Activated CD4-positive, alpha-beta T cell treated with anti-CD3 and anti-CD28 coated beads for 4 hours (primary cell): ENCODE data around the gene VEZF1.

Source experiments
- DNase-seq, 2 donors: peaks; one replicate each; pipeline ENCODE4 v3.0.0-alpha.2; 2020

The VEZF1 gene, protein sequence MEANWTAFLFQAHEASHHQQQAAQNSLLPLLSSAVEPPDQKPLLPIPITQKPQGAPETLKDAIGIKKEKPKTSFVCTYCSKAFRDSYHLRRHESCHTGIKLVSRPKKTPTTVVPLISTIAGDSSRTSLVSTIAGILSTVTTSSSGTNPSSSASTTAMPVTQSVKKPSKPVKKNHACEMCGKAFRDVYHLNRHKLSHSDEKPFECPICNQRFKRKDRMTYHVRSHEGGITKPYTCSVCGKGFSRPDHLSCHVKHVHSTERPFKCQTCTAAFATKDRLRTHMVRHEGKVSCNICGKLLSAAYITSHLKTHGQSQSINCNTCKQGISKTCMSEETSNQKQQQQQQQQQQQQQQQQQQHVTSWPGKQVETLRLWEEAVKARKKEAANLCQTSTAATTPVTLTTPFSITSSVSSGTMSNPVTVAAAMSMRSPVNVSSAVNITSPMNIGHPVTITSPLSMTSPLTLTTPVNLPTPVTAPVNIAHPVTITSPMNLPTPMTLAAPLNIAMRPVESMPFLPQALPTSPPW

DNA sequence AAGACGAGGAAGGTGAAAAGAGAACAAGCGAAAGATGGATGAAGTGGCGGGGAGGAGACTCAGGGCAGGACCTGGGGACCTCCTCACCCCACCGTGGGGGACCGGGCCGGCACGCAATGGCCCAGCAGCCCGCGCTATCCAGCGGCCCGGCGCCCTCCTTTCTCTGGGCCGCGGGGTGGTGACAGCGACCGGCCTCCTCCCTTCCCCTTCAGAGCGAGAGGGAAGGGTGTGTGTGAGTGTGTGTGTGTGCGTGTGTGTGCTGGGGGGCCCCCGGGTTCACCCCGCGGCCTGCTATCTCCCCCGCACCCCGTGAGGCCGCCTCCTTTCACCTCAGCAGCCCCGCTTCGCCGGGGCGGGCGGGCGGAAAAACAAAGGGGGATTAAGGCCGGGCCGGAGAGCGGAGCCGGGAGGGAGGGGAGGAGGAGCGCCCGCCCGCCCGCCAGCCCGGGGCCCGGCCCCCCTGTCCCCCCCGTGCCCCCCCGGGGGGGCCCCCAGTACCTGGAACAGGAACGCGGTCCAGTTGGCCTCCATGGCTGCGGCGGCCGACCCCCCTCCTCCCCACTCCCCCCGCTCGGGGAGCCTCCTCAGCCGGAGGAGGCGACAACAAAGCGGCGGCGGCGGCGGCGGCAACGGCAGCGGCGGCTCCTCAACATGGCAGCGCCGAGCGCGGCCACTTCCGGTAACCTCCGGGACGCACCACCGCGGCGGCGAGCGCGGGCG, at the start of gene VEZF1:
Gene VEZF1, minus strand, starts transcription at position 674 of the 720 bp plus-strand sequence. Its CDS starts 143 bp downstream, at position 531.
- peak; percentile 71 to 78 for DNase-seq

DNA sequence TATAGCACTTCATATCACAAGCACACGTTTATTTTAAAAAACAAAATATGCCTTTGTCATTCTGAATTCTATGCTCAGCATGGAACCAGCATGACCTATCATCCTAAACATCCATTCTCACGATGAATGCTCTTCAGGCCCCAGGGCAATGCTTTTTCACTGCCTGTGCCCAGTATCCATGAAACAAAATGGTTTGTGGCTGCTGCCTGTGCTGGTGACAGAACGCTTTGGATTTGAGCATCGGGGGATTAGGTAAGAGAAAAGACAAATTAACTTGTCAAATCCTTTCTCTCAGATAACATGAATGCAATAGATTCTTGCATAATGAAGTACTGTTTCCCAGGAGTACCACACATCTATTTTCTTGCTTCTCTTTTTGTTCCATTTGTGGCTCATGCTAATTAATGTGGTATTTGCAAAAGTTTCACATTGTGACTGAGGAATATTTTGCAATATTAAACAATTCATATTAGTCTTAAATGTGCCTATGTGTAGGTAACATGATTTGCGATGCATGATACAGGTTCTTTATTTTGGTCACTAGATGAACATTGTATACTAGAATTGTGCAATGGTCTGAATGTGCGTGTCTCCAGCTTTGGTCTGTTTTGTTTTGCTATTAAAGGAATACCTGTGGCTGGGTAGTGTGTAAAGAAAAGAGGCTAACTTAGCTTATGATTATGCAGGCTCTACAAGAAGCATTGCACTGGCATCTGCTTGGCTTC, 44.8 kb upstream of the VEZF1 start:
- DNase-seq = no peak

DNA sequence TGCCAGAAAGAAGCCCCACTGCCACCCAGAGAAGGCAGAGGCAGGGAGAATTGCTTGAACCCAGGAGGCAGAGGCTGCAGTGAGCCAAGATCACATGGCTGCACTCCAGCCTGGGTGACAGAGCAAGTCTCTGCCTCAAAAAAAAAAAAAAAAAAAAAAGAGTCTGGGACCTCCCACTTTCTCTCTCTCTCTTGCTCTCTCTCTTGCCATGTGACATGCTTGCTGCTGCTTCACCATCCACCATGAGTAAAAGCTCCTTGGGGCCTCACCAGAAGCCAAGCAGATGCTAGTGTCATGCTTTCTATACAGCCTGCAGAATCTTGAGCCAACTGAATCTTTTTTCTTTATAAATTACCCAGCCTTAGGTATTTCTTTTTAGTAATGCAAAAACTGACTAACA, 40.5 kb upstream of the VEZF1 start:
- DNase-seq = no peak

DNA sequence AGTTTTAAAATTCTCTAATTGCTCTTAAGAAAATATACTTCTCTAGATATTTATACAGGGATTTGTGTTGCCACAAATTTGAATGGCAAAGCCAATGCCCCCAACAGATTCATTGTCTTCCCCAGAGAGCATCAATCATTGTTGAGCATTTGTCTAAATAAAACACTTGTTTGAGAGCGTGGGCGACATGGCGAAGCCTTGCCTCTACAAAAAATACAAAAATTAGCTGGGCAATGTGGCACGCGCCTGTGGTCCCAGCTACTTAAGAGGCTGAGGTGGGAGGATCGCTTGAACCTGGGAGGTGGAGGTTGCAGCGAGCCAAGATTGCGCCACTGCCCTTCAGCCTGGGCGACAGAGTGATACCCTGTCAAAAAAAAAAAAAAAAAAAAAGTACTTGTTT, 32.3 kb upstream of the VEZF1 start:
- no peak for DNase-seq

DNA sequence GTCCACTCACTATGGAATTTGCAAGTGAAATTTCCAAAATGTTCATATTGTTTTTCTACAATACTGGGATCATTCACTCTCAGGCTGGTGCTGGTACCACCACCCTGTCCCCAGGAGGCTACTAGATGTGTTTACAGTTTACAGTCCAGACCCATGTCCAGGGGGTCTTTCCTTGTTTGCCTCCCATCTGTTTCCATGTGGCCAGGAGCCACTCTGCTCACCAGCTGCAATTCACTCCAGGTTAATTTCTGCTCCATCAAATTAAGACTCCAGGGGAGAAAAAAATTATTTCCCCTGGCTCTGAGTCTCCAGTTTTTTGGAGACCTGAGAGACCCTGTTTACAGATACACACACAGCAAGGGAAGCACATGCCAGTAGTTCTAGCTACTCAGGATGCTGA, 31.5 kb upstream of the VEZF1 start:
- no peak for DNase-seq

DNA sequence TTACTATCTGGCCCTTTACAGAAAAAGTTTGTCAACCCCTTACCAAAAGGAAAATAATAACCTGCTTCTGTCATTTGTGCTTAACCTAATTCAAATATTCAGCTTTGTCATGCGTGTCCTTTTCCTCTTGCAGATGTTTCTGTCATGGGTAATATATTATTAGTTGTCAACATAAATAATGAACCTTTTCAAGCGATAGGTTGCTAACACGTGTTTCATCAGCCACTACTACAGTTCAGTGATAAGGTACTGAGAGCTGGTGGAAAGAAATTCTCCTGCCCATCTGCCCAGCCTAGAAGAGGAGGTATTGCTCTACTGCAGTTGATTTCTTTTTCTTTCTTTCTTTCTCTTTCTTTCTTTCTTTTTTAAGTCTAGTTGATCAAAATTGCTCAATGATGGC, 31.0 kb upstream of the VEZF1 start:
- DNase-seq = no peak

DNA sequence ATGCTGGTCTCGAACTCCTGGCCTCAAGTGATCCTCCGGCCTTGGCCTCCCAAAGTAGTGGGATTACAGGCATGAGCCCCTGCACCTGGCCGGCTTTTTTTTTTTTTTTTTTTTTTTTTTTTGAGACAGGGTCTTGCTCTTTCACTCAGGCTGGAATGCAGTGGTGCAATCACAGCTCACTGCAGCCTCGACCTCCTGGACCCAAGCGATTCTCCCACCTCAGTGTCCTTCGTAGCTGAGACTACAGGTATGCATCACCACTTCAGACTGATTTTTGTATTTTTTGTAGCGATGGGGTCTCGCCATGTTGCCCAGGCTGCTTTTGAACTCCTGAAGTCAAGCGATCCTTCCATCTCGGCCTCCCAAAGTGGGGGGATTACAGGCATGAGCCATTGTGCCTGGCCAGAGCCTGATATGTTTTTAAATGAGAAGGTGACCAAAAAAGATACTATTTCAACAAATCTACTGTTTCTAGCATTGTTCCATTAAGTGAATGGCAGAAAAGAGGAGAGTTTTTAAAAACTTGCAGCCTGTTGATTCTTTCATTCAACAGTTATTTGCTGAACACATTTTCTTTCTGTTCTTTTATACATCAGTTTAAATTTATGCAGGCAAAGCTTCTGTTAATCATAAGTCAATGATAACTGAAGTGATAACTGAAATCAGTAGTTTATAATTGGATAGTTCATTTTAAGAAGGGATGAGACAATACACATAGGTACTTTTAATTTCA, 22.2 kb upstream of the VEZF1 start:
- DNase-seq = no peak

DNA sequence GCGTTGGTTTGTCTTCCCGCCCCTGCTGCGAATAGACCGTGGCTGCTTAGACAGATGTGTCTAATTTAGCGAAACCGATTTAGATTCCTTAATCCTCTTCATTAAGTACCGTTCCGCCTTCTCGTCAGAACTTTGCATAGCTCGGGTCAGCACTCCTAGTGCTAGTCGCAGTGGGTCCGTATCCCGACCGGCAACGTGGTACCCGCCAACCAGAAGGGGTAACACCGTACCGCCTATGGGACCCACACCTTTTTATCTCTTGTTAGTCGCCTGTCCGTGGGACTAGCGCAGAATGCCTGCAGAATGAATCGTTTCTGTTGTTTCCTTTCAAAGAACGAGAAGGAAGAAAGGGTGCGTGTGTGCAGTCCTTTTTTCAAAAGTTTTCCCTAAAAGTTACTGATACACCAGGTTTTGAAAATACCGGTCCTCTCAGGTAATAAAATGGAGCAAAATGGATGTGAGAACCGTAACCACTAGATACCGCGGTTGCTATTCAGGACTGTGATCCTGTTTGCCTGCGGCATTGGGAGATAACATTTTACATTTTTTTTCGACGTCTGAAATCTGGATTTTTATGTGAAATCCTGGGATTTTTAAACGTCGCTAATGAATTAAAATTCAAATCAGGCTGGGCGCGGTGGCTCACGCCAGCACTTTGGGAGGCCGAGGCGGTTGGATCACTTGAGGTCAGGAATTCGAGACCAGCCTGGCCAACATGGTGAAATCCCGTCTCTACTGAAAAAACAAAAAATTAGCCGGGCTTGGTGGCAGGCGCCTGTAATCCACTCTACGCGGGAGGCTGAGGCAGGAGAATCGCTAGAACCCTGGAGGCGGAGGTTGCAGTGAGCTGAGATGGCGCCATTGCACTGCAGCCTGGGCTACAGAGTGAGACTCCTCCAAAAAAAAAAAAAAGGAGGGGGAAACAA, 20.0 kb upstream of the VEZF1 start:
- DNase-seq = no peak

DNA sequence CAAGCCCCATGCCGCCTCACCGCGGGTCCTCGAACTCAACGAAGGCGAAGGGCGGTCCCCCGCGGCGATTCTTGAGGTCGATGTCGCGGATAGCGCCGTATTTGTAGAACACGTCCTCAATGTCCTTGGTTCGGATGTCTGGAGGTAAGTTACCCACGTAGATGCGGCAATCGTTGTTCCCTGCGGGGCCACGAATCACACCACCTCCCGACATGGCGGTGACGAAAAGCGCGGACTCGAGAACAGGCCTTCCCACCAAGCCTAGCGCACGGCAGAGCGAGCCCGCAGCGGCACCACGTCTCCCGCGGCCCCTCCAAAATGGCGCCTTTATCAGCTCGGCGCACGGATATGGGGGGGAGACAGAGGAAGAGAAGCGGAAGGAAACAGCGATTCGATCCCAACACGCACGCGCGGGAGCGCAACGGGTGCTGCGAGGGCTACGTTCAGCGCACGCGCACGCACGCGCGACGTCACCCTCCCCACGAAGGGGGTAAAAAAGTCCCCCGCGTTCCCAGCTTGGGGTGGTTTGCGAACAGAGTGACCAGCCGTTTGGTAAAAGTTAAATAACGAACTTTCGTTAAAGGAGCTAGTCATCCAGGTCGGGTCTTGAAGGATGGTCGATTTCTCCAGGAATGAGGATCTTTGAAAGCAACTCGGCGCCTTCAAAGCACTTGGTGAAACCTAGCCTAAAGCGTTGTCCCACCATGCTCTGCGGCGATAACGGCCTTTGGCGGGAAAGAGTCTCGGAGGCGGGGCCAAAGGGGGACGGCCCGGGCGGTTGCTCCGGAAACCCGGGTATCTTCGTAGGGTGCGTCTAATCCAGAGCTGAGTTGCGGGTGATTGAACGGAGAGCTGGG, 19.1 kb upstream of the VEZF1 start, which contains the start of gene SRSF1:
Gene SRSF1, minus strand, starts transcription at position 323 of the 857 bp plus-strand sequence. Its CDS starts 109 bp downstream, at position 214.
- DNase-seq = peak; percentile 96 to 97

DNA sequence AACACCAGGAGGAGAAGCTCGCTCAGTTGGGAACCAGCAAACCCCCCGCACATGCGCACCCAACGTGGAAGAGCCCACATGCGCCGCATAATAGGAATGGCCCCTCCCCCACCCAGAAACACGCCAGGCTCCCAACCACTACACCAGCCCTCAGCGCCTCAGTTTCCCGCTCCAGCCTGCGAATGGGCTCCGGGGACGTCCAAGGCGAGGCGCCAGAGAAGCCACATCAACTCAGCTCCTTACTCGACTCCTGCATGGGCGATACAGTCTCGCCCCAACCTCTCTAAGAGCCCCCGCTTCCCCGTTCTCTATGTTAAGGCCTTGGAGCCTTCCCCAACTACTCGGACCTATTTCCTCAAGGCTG, 18.5 kb upstream of the VEZF1 start:
- DNase-seq = peak in 1 of 2 donors; percentile 67

DNA sequence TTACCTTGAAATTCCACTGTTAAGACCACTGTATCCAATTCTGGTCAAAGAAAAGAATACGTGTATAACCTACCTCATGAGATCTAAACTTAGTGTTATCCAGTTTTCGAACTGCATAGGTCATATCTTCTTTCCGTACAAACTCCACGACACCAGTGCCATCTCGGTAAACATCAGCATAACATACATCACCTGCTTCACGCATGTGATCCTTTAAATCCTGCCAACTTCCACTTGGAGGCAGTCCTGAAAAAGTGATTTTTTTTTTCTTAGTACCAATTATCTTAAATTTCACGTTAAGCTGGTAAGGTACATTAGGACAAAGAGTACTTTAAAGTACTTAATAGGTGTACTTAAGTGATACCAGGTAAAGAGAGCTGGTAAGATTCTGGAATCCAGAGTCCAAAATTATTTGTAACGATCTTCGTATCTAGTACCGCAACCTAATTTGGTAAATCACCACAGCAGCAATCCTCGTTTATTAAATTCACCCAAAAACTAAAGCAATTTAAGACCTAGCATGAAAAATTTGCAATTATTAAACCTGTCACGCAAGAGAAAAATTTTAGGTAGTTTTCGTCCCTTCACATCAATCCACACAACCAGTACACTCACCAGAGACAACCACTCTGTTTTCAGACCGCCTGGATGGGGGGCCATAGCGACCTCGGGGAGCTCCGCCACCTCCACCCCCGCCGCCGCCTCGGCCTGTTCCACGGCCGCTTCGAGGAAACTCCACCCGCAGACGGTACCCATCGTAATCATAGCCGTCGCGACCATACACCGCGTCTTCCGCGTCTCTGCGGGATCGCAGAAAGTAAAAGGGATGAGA, 17.9 kb upstream of the VEZF1 start:
- DNase-seq = peak in 1 of 2 donors; percentile 71

DNA sequence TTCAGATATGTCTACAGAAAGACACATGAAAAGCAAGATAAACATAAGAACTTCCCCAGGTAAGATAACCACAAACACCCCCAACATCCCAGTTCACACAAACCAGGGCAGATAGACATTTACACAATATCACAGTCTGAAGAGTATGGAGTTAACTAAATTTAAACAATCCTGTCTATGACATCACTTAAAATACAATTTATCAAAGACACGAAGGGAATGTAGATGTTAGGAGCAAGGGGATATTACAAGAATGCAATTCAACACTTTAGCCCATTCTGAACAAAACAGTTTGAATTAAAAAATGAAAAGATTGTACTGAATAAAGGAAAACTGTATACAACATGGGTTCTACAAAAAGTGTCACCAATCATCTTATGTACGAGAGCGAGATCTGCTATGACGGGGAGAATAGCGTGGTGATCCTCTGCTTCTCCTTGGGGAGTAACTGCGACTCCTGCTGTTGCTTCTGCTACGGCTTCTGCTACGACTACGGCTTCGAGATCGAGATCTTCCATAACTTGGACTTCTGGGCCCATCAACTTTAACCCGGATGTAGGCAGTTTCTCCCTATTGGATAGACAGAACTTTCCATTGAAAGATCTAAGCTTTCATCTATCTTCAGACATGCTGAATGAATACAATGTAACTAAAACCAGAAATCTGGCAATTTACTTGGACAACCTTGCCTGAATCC, 17.1 kb upstream of the VEZF1 start:
- DNase-seq = no peak

DNA sequence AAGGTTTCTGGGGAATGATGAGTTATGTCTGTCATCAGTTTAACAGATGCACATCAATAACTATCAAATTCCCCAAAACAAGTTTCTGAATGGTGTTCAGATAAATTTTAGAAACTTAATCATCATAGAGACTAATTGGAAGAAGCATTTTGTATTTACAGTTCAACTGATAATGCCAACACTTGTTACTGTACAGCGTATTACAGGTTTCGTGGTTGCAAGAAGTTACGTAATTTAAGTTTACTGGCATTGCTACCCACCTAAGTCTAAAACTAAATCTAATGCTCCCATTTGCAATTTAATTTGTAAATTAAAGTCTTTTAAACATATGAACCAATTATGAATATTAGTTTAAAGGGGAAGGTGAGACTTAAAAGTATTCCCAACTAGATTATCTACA, 16.0 kb upstream of the VEZF1 start:
- no peak for DNase-seq

DNA sequence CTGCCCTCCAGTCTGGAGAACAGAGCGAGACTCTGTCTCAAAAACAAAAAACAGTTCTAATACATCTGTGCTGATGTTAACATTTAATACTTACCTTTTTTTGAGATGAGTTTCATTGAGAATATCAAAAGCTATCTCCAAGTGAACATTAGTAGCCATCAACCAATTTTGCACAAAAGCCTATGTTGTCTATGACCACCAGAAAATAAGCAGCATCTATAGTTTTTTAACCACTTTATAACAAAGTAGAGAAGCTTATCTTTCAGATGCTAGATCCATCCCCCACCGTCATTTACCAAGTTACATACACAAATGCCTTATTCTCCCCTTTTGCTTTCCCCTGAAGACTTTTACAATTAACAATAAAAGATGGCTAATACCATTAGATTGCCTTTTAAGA, 14.9 kb upstream of the VEZF1 start:
- no peak for DNase-seq

DNA sequence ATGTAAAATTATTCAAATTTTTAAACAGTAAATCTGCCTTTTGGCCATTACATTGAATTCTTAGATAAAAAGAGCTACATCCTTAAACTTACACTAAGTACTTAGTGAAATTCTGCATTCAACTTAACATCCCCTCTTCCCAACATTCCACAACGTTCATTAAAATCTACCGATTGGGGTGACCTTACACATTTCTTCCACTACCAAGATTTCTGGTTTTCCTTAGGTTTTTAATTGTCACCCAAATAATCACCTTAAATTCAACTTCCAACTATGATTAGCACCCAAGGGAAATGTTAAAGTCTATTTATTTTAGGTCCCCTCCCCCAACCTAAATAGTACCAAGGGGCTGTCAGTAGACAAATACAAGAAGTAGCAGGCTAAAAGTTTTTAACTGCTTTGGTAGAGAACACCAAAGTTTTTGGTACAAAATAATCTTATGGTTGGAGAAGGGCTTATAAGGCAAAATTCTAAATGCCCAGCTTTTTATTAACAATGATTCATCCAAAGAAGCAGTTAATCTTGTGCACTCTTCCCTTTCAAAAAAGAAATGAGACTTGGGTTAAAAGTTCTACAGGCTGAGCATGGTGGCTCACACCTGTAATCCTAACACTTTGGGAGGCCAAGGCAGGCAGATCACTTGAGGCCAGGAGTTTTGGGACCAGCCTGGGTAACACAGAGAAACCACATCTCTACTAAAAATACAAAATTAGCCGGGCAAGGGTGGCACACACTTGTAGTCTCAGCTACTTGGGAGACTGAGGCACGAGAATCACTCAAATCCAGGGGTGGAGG, 14.3 kb upstream of the VEZF1 start:
- DNase-seq = no peak

DNA sequence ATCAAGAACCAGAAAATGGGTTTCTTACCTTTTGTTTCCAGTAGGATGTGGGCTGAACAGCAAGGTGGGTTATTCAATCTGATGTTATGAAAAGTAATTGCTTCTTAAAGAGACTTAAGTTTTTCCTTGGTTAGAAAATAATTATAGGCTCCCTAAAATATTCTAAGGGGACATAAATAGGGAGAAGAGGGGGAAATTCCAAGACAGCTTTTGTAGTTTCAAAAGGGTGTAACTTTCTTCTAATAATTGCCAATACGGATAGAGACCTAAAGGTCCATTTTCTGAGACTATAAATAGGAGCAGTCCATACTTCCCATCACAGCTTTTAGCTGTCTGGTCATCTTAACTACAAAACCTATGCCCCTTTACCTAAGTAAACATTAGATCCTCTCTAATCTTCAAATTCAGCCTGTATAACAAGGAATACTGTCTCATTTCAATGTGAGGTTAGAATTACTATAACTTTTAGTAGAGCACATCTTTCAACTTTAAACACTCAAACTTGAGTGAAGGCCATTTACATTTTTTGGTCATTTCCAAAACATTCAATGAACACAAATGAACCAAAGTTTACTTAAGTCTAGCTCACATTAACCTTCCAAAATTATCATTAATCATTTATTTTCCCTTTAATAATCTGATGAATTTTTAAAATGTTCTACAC, 13.5 kb upstream of the VEZF1 start:
- no peak for DNase-seq

DNA sequence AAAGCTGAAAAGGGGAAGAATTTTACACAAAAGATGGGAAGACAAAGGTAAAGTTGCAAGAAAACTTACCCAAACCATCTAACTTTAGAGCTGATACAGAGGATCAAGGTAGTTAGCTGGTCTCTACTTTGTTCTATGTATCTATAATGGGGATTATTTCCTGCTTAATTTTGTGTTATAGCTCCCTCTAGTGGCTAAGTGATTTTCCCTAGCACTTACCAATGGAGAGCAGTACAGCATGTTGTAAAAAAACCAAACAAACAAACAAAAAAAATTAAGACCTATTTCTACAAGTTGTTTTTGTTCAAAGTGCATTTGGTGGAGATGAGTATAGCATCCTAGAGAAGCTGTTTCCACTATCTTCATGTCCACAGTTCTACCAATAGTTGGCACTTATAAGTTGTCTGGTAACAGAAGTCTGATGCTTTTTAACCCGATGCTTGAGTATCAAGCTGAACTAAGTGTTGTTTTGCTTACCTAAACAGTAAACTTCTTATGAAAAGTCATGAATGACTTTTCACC, 11.5 kb upstream of the VEZF1 start:
- no peak for DNase-seq
